WTC11 (cell line): ENCODE measurements around the gene URAD. TPM values are rescaled to one million over a fixed set of nuclear protein-coding genes. Genes with fewer than 3 reads are reported as not detected.

ENCODE experiments used
- ATAC-seq: fragments of 200-7000 bp; cut with Tn5 transposase; 2 replicates; pipeline ENCODE4 v1.10.0; 2021; ENCODE audit warnings: mild to moderate bottlenecking, moderate library complexity
- CTCF ChIA-PET: fragments of 300-600 bp; sonication (Branson Sonifier 250); formaldehyde crosslinking; loops from one replicate; lab custom pipeline; 2021; ENCODE audit warnings: antibody characterized with exemption; lab: Charles Lee
- POLR2A ChIA-PET: fragments of 350-600 bp; sonication (Branson Sonifier 250); formaldehyde crosslinking; loops from one replicate; lab custom pipeline; 2021; ENCODE audit warnings: antibody characterized with exemption; lab: Charles Lee
- DNase-seq: peaks from one replicate; pipeline ENCODE4 v3.0.0; 2021; ENCODE audit warnings: low spot score
- H3K27ac Mint-ChIP-seq: 2 replicates; pipeline ENCODE4 v1.8.0; 2021; ENCODE audit warnings: mixed read lengths
- H3K27me3 Mint-ChIP-seq: 2 replicates; pipeline ENCODE4 v1.8.0; 2021; ENCODE audit warnings: low read depth, mild to moderate bottlenecking, moderate library complexity, mixed read lengths
- H3K36me3 Mint-ChIP-seq: 2 replicates; pipeline ENCODE4 v1.8.0; 2021; ENCODE audit warnings: mixed read lengths
- H3K4me1 Mint-ChIP-seq: 2 replicates; pipeline ENCODE4 v1.8.0; 2022; ENCODE audit warnings: mixed read lengths
- H3K4me3 Mint-ChIP-seq: 2 replicates; pipeline ENCODE4 v1.8.0; 2021; ENCODE audit warnings: mild to moderate bottlenecking, moderate library complexity, mixed read lengths
- H3K9me3 Mint-ChIP-seq: 2 replicates; pipeline ENCODE4 v1.8.0; 2021; ENCODE audit warnings: mixed read lengths
- FOXJ3 ChIP-seq: sonication (generic); formaldehyde crosslinking; IDR thresholded peaks from 2 replicates; pipeline ENCODE4 v1.9.0; 2021; ENCODE audit warnings: missing genetic modification reagents, mild to moderate bottlenecking, borderline replicate concordance
- FOXP1 ChIP-seq: sonication (generic); formaldehyde crosslinking; IDR thresholded peaks from 2 replicates; pipeline ENCODE4 v1.8.0; 2022; ENCODE audit warnings: missing genetic modification reagents, mild to moderate bottlenecking, moderate library complexity, borderline replicate concordance
- GTF2I ChIP-seq: fragments of 250-450 bp; sonication (Bioruptor Pico); conservative IDR thresholded peaks from 2 replicates; pipeline ENCODE4 v1.4.0; 2021; ENCODE audit warnings: mild to moderate bottlenecking
- IRF2 ChIP-seq: sonication (generic); formaldehyde crosslinking; IDR thresholded peaks from 2 replicates; pipeline ENCODE4 v1.8.0; 2022; ENCODE audit warnings: low read depth, missing genetic modification reagents, borderline replicate concordance
- MXD4 ChIP-seq: fragments of 250-450 bp; sonication (Bioruptor Pico); IDR thresholded peaks from 2 replicates; pipeline ENCODE4 v1.8.0; 2021; ENCODE audit warnings: mild to moderate bottlenecking, moderate library complexity, borderline replicate concordance
- NFATC4 ChIP-seq: fragments of 250-450 bp; sonication (Bioruptor Pico); IDR thresholded peaks from 2 replicates; pipeline ENCODE4 v1.9.0; 2021; ENCODE audit warnings: mild to moderate bottlenecking
- NR2C2 ChIP-seq: sonication (generic); formaldehyde crosslinking; IDR thresholded peaks from 2 replicates; pipeline ENCODE4 v1.8.0; 2022; ENCODE audit warnings: mild to moderate bottlenecking, missing genetic modification reagents
- OVOL2 ChIP-seq: fragments of 250-450 bp; sonication (Bioruptor Pico); IDR thresholded peaks from 2 replicates; pipeline ENCODE4 v1.9.0; 2021; ENCODE audit warnings: mild to moderate bottlenecking, borderline replicate concordance
- ZNF263 ChIP-seq: sonication (generic); formaldehyde crosslinking; IDR thresholded peaks from 2 replicates; pipeline ENCODE4 v1.8.1; 2022; ENCODE audit warnings: low read depth, mild to moderate bottlenecking, moderate library complexity, missing genetic modification reagents
- ZNF671 ChIP-seq: fragments of 250-450 bp; sonication (Bioruptor Pico); IDR thresholded peaks from 2 replicates; pipeline ENCODE4 v1.8.0; 2021; ENCODE audit warnings: mild to moderate bottlenecking
- total RNA-seq: library from RNA; stranded (reverse); gene quantifications from 3 replicates; pipeline ENCODE4 v1.2.3, GENCODE V29; 2021
- TF ChIP-seq, protein P1 (sequence below): sonication (generic); formaldehyde crosslinking; IDR thresholded peaks from 2 replicates; pipeline ENCODE4 v1.8.1; 2023; ENCODE audit warnings: mild to moderate bottlenecking, missing genetic modification reagents, moderate library complexity
- TF ChIP-seq, protein P2 (sequence below): sonication (generic); formaldehyde crosslinking; IDR thresholded peaks from 2 replicates; pipeline ENCODE4 v1.8.0; 2023; ENCODE audit warnings: missing genetic modification reagents
- TF ChIP-seq, protein P3 (sequence below): fragments of 250-450 bp; sonication (Bioruptor Pico); conservative IDR thresholded peaks from 2 replicates; pipeline ENCODE4 v1.9.0; 2021; ENCODE audit warnings: mild to moderate bottlenecking
- TF ChIP-seq, protein P4 (sequence below): fragments of 250-450 bp; sonication (Bioruptor Pico); IDR thresholded peaks from 2 replicates; pipeline ENCODE4 v1.9.0; 2021; ENCODE audit warnings: moderate library complexity, mild to moderate bottlenecking, inconsistent platforms, borderline replicate concordance
- TF ChIP-seq, protein P5 (sequence below): fragments of 250-450 bp; sonication (Bioruptor Pico); IDR thresholded peaks from 2 replicates; pipeline ENCODE4 v1.9.0; 2021; ENCODE audit warnings: mild to moderate bottlenecking
- TF ChIP-seq, protein P6 (sequence below): sonication (generic); formaldehyde crosslinking; IDR thresholded peaks from 2 replicates; pipeline ENCODE4 v1.8.0; 2022; ENCODE audit warnings: mild to moderate bottlenecking, missing genetic modification reagents
- TF ChIP-seq, protein P7 (sequence below): fragments of 250-450 bp; sonication (Bioruptor Pico); IDR thresholded peaks from 2 replicates; pipeline ENCODE4 v2.1.2; 2022; ENCODE audit warnings: mild to moderate bottlenecking, moderate library complexity
- TF ChIP-seq, protein P8 (sequence below): sonication (generic); formaldehyde crosslinking; IDR thresholded peaks from 2 replicates; pipeline ENCODE4 v1.8.1; 2022; ENCODE audit warnings: missing genetic modification reagents, borderline replicate concordance

Gene URAD
- total RNA-seq, 1 experiment from 2014 or later = not detected

DNA sequence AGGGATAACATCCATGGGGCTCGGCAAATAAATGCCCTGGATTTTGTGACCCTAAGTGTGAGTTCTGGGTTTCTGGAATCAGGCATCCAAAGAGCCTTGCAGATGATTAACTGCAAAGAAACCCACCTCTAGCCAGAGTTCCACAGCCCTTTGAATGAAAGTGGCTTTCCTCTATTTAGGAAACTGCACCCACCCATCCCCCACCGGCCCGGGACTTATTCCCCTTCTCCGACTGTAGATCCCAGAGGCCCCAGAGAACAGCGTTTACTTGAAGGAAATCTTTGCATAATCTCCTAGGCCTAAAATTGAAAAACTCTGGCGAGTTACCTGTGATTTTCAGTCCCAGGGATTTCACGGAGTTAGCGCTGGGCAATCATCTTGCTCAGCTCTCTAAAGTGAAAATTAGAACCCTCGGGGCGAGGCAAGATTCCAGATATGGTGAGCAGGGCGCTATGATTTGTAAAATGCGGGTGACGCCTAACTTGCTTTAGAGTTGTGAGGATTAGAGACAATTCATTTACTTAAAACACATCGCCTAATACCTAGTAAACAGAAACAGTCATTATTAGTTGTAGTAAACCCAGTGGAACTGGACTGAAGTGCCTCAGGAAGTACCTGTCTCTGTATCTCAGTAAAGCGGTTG is 9.4 kb downstream of the URAD start:
- Mint-ChIP-seq H3K27me3 (peaks cover 100% of the 10 kb centered on the region), H3K4me3 (peak overlapping the region; percentile 62; the same call in 1 of the 2 replicates), H3K27ac (no peak overlapping the region), H3K9me3 (no peaks in the 10 kb centered on the region), H3K36me3 (peaks cover 7% of the 10 kb centered on the region; the same call in 1 of the 2 replicates), H3K4me1 (peaks cover 39% of the 10 kb centered on the region)
- ChIA-PET POLR2A (interaction anchor here (1.3 kb wide), 1 partner anchor 25 kb away, joined by 5 read pairs; no protein-coding TSS in a partner anchor), CTCF (interaction anchor here (1.0 to 12.5 kb wide), 8 partner anchors 19 to 617 kb away, joined by 3 to 134 read pairs (median 5); no protein-coding TSS in a partner anchor)
- DNase-seq (no peak), ATAC-seq (no peak)
- TF ChIP-seq, protein P1, sequence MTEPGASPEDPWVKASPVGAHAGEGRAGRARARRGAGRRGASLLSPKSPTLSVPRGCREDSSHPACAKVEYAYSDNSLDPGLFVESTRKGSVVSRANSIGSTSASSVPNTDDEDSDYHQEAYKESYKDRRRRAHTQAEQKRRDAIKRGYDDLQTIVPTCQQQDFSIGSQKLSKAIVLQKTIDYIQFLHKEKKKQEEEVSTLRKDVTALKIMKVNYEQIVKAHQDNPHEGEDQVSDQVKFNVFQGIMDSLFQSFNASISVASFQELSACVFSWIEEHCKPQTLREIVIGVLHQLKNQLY (CRISPR knock-in tag) = no peak
- TF ChIP-seq, protein P2, sequence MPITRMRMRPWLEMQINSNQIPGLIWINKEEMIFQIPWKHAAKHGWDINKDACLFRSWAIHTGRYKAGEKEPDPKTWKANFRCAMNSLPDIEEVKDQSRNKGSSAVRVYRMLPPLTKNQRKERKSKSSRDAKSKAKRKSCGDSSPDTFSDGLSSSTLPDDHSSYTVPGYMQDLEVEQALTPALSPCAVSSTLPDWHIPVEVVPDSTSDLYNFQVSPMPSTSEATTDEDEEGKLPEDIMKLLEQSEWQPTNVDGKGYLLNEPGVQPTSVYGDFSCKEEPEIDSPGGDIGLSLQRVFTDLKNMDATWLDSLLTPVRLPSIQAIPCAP (CRISPR knock-in tag) = no peak
- TF ChIP-seq, protein P3, sequence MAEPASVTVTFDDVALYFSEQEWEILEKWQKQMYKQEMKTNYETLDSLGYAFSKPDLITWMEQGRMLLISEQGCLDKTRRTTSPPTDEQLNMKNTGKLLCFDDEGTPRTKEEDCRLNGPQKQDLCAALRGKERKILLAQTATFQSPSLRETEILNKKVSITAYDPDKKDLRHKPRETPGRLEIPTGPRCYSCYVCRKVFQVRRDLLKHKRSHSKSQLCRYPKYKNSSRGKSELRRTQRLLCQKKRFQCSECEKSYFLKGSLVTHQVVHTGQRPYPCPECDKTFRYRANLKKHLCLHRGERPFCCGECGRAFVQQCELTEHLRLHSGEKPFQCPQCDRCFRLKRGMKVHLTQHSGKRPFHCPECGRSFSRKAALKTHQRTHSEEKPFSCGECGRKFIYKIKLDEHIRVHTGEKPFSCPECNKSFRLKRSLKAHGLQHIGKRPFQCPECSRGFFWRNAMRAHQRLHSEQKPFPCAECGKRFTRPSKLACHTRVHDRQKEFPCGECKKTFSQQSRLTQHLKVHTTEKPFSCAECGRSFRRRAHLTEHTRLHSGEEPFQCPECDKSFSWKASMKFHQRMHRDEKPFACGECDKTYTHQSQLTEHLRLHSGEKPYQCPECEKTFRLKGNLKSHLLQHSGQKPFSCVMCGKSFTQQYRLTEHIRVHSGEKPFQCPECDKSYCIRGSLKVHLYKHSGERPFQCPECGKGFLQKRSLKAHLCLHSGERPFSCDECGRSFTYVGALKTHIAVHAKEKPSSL (CRISPR knock-in tag) = no peak
- TF ChIP-seq OVOL2 (CRISPR knock-in tag) = no peak
- TF ChIP-seq, protein P4, sequence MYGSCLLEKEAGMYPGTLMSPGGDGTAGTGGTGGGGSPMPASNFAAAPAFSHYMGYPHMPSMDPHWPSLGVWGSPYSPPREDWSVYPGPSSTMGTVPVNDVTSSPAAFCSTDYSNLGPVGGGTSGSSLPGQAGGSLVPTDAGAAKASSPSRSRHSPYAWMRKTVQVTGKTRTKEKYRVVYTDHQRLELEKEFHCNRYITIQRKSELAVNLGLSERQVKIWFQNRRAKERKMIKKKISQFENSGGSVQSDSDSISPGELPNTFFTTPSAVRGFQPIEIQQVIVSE = no peak
- no peak for TF ChIP-seq IRF2
- TF ChIP-seq ZNF263 (CRISPR knock-in tag) = no peak
- TF ChIP-seq, protein P5, sequence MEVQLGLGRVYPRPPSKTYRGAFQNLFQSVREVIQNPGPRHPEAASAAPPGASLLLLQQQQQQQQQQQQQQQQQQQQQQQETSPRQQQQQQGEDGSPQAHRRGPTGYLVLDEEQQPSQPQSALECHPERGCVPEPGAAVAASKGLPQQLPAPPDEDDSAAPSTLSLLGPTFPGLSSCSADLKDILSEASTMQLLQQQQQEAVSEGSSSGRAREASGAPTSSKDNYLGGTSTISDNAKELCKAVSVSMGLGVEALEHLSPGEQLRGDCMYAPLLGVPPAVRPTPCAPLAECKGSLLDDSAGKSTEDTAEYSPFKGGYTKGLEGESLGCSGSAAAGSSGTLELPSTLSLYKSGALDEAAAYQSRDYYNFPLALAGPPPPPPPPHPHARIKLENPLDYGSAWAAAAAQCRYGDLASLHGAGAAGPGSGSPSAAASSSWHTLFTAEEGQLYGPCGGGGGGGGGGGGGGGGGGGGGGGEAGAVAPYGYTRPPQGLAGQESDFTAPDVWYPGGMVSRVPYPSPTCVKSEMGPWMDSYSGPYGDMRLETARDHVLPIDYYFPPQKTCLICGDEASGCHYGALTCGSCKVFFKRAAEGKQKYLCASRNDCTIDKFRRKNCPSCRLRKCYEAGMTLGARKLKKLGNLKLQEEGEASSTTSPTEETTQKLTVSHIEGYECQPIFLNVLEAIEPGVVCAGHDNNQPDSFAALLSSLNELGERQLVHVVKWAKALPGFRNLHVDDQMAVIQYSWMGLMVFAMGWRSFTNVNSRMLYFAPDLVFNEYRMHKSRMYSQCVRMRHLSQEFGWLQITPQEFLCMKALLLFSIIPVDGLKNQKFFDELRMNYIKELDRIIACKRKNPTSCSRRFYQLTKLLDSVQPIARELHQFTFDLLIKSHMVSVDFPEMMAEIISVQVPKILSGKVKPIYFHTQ = no peak
- no peak for TF ChIP-seq NR2C2 (CRISPR knock-in tag)
- TF ChIP-seq, protein P6, sequence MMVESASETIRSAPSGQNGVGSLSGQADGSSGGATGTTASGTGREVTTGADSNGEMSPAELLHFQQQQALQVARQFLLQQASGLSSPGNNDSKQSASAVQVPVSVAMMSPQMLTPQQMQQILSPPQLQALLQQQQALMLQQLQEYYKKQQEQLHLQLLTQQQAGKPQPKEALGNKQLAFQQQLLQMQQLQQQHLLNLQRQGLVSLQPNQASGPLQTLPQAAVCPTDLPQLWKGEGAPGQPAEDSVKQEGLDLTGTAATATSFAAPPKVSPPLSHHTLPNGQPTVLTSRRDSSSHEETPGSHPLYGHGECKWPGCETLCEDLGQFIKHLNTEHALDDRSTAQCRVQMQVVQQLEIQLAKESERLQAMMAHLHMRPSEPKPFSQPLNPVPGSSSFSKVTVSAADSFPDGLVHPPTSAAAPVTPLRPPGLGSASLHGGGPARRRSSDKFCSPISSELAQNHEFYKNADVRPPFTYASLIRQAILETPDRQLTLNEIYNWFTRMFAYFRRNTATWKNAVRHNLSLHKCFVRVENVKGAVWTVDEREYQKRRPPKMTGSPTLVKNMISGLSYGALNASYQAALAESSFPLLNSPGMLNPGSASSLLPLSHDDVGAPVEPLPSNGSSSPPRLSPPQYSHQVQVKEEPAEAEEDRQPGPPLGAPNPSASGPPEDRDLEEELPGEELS (CRISPR knock-in tag) = no peak
- TF ChIP-seq ZNF671 (CRISPR knock-in tag) = no peak
- no peak for TF ChIP-seq GTF2I (CRISPR knock-in tag)
- no peak for TF ChIP-seq MXD4 (CRISPR knock-in tag)
- TF ChIP-seq, protein P7, sequence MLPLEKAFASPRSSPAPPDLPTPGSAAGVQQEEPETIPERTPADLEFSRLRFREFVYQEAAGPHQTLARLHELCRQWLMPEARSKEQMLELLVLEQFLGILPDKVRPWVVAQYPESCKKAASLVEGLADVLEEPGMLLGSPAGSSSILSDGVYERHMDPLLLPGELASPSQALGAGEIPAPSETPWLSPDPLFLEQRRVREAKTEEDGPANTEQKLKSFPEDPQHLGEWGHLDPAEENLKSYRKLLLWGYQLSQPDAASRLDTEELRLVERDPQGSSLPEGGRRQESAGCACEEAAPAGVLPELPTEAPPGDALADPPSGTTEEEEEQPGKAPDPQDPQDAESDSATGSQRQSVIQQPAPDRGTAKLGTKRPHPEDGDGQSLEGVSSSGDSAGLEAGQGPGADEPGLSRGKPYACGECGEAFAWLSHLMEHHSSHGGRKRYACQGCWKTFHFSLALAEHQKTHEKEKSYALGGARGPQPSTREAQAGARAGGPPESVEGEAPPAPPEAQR (CRISPR knock-in tag) = no peak
- TF ChIP-seq FOXJ3 (CRISPR knock-in tag) = no peak
- TF ChIP-seq NFATC4 (CRISPR knock-in tag) = no peak
- no peak for TF ChIP-seq FOXP1 (CRISPR knock-in tag)
- TF ChIP-seq, protein P8, sequence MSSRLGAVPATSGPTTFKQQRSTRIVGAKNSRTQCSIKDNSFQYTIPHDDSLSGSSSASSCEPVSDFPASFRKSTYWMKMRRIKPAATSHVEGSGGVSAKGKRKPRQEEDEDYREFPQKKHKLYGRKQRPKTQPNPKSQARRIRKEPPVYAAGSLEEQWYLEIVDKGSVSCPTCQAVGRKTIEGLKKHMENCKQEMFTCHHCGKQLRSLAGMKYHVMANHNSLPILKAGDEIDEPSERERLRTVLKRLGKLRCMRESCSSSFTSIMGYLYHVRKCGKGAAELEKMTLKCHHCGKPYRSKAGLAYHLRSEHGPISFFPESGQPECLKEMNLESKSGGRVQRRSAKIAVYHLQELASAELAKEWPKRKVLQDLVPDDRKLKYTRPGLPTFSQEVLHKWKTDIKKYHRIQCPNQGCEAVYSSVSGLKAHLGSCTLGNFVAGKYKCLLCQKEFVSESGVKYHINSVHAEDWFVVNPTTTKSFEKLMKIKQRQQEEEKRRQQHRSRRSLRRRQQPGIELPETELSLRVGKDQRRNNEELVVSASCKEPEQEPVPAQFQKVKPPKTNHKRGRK (CRISPR knock-in tag) = no peak
